ENCODE measurements around the gene VKORC1L1. TPM values are rescaled to one million over a fixed set of nuclear protein-coding genes. Genes with fewer than 3 reads are reported as not detected.
"Not testable (repeated sequence)": the region's sequence is repeated elsewhere in the genome, so short reads cannot be mapped to it uniquely, and the experiment has no call there.

Gene VKORC1L1
- total RNA-seq, 1 donor from 2014 or later: 15.7 TPM

GRCh38 chr7:65853892-65854291 is 19.0 kb upstream of the VKORC1L1 start:
- H3K9ac ChIP-seq (ENCODE audit: low read depth in 1 of 3, low read length in 3 of 3); H3K4me3 ChIP-seq (ENCODE audit: low read length in 3 of 3); H3K4me1 ChIP-seq (ENCODE audit: control insufficient read depth in 3 of 3, insufficient read depth in 3 of 3, low read length in 3 of 3); H3K27me3 ChIP-seq (ENCODE audit: control insufficient read depth in 3 of 3, insufficient read depth in 3 of 3, low read length in 3 of 3); H3K27ac ChIP-seq (ENCODE audit: low read depth, low read length); H3K9me3 ChIP-seq (ENCODE audit: control insufficient read depth in 3 of 3, low read length in 3 of 3); H3K36me3 ChIP-seq (ENCODE audit: control insufficient read depth in 3 of 3, insufficient read depth in 3 of 3, low read length in 3 of 3): not testable (repeated sequence)

GRCh38 chr7:65857321-65857894 is 15.5 kb upstream of the VKORC1L1 start:
- H3K9me3 ChIP-seq (ENCODE audit: control insufficient read depth in 3 of 3, low read length in 3 of 3); H3K27me3 ChIP-seq (ENCODE audit: control insufficient read depth in 3 of 3, insufficient read depth in 3 of 3, low read length in 3 of 3); H3K4me1 ChIP-seq (ENCODE audit: control insufficient read depth in 3 of 3, insufficient read depth in 3 of 3, low read length in 3 of 3); H3K9ac ChIP-seq (ENCODE audit: low read depth in 1 of 3, low read length in 3 of 3); H3K4me3 ChIP-seq (ENCODE audit: low read length in 3 of 3); H3K27ac ChIP-seq (ENCODE audit: low read depth, low read length); H3K36me3 ChIP-seq (ENCODE audit: control insufficient read depth in 3 of 3, insufficient read depth in 3 of 3, low read length in 3 of 3): not testable (repeated sequence)

GRCh38 chr7:65858660-65859059 is 14.2 kb upstream of the VKORC1L1 start:
- not testable (repeated sequence) for H3K36me3 ChIP-seq (ENCODE audit: control insufficient read depth in 3 of 3, insufficient read depth in 3 of 3, low read length in 3 of 3); H3K4me3 ChIP-seq (ENCODE audit: low read length in 3 of 3); H3K27ac ChIP-seq (ENCODE audit: low read depth, low read length); H3K9me3 ChIP-seq (ENCODE audit: control insufficient read depth in 3 of 3, low read length in 3 of 3); H3K4me1 ChIP-seq (ENCODE audit: control insufficient read depth in 3 of 3, insufficient read depth in 3 of 3, low read length in 3 of 3); H3K9ac ChIP-seq (ENCODE audit: low read depth in 1 of 3, low read length in 3 of 3); H3K27me3 ChIP-seq (ENCODE audit: control insufficient read depth in 3 of 3, insufficient read depth in 3 of 3, low read length in 3 of 3)

- H3K9me3 ChIP-seq (ENCODE audit: control insufficient read depth in 3 of 3, low read length in 3 of 3); H3K4me3 ChIP-seq (ENCODE audit: low read length in 3 of 3); H3K9ac ChIP-seq (ENCODE audit: low read depth in 1 of 3, low read length in 3 of 3); H3K27me3 ChIP-seq (ENCODE audit: control insufficient read depth in 3 of 3, insufficient read depth in 3 of 3, low read length in 3 of 3); H3K36me3 ChIP-seq (ENCODE audit: control insufficient read depth in 3 of 3, insufficient read depth in 3 of 3, low read length in 3 of 3); H3K4me1 ChIP-seq (ENCODE audit: control insufficient read depth in 3 of 3, insufficient read depth in 3 of 3, low read length in 3 of 3); H3K27ac ChIP-seq (ENCODE audit: low read depth, low read length): not testable (repeated sequence)
Measured at GRCh38 chr7:65866244-65866643, 6.6 kb upstream of the VKORC1L1 start.

- H3K4me1 ChIP-seq (ENCODE audit: control insufficient read depth in 3 of 3, insufficient read depth in 3 of 3, low read length in 3 of 3); H3K27ac ChIP-seq (ENCODE audit: low read depth, low read length); H3K36me3 ChIP-seq (ENCODE audit: control insufficient read depth in 3 of 3, insufficient read depth in 3 of 3, low read length in 3 of 3); H3K9me3 ChIP-seq (ENCODE audit: control insufficient read depth in 3 of 3, low read length in 3 of 3); H3K27me3 ChIP-seq (ENCODE audit: control insufficient read depth in 3 of 3, insufficient read depth in 3 of 3, low read length in 3 of 3); H3K4me3 ChIP-seq (ENCODE audit: low read length in 3 of 3); H3K9ac ChIP-seq (ENCODE audit: low read depth in 1 of 3, low read length in 3 of 3): not testable (repeated sequence)
Measured at GRCh38 chr7:65867681-65868080, 5.2 kb upstream of the VKORC1L1 start.

- not testable (repeated sequence) for H3K27ac ChIP-seq (ENCODE audit: low read depth, low read length); H3K4me3 ChIP-seq (ENCODE audit: low read length in 3 of 3); H3K27me3 ChIP-seq (ENCODE audit: control insufficient read depth in 3 of 3, insufficient read depth in 3 of 3, low read length in 3 of 3); H3K36me3 ChIP-seq (ENCODE audit: control insufficient read depth in 3 of 3, insufficient read depth in 3 of 3, low read length in 3 of 3); H3K9me3 ChIP-seq (ENCODE audit: control insufficient read depth in 3 of 3, low read length in 3 of 3); H3K4me1 ChIP-seq (ENCODE audit: control insufficient read depth in 3 of 3, insufficient read depth in 3 of 3, low read length in 3 of 3); H3K9ac ChIP-seq (ENCODE audit: low read depth in 1 of 3, low read length in 3 of 3)
Measured at GRCh38 chr7:65869312-65869711, 3.6 kb upstream of the VKORC1L1 start.

- not testable (repeated sequence) for H3K27ac ChIP-seq (ENCODE audit: low read depth, low read length); H3K4me3 ChIP-seq (ENCODE audit: low read length in 3 of 3); H3K4me1 ChIP-seq (ENCODE audit: control insufficient read depth in 3 of 3, insufficient read depth in 3 of 3, low read length in 3 of 3); H3K36me3 ChIP-seq (ENCODE audit: control insufficient read depth in 3 of 3, insufficient read depth in 3 of 3, low read length in 3 of 3); H3K9me3 ChIP-seq (ENCODE audit: control insufficient read depth in 3 of 3, low read length in 3 of 3); H3K9ac ChIP-seq (ENCODE audit: low read depth in 1 of 3, low read length in 3 of 3); H3K27me3 ChIP-seq (ENCODE audit: control insufficient read depth in 3 of 3, insufficient read depth in 3 of 3, low read length in 3 of 3)
Measured at GRCh38 chr7:65871451-65871850, 1.4 kb upstream of the VKORC1L1 start.

- Histone ChIP-seq H3K4me3 (ENCODE audit: low read length in 3 of 3) (peak overlapping the region; percentile 71 to 77 (median 72)), H3K9ac (ENCODE audit: low read depth in 1 of 3, low read length in 3 of 3) (peak overlapping the region; percentile 70 to 81 (median 76))
- H3K27ac ChIP-seq (ENCODE audit: low read depth, low read length); H3K36me3 ChIP-seq (ENCODE audit: control insufficient read depth in 3 of 3, insufficient read depth in 3 of 3, low read length in 3 of 3); H3K4me1 ChIP-seq (ENCODE audit: control insufficient read depth in 3 of 3, insufficient read depth in 3 of 3, low read length in 3 of 3); H3K27me3 ChIP-seq (ENCODE audit: control insufficient read depth in 3 of 3, insufficient read depth in 3 of 3, low read length in 3 of 3); H3K9me3 ChIP-seq (ENCODE audit: control insufficient read depth in 3 of 3, low read length in 3 of 3): not testable (repeated sequence)
Measured at GRCh38 chr7:65873582-65874193, 814 bp downstream of the VKORC1L1 start.

- not testable (repeated sequence) for H3K4me1 ChIP-seq (ENCODE audit: control insufficient read depth in 3 of 3, insufficient read depth in 3 of 3, low read length in 3 of 3); H3K9ac ChIP-seq (ENCODE audit: low read depth in 1 of 3, low read length in 3 of 3); H3K27me3 ChIP-seq (ENCODE audit: control insufficient read depth in 3 of 3, insufficient read depth in 3 of 3, low read length in 3 of 3); H3K4me3 ChIP-seq (ENCODE audit: low read length in 3 of 3); H3K9me3 ChIP-seq (ENCODE audit: control insufficient read depth in 3 of 3, low read length in 3 of 3); H3K27ac ChIP-seq (ENCODE audit: low read depth, low read length); H3K36me3 ChIP-seq (ENCODE audit: control insufficient read depth in 3 of 3, insufficient read depth in 3 of 3, low read length in 3 of 3)
Measured at GRCh38 chr7:65875715-65876114, 2.8 kb downstream of the VKORC1L1 start.

- H3K27me3 ChIP-seq (ENCODE audit: control insufficient read depth in 3 of 3, insufficient read depth in 3 of 3, low read length in 3 of 3); H3K4me1 ChIP-seq (ENCODE audit: control insufficient read depth in 3 of 3, insufficient read depth in 3 of 3, low read length in 3 of 3); H3K4me3 ChIP-seq (ENCODE audit: low read length in 3 of 3); H3K9ac ChIP-seq (ENCODE audit: low read depth in 1 of 3, low read length in 3 of 3); H3K27ac ChIP-seq (ENCODE audit: low read depth, low read length); H3K36me3 ChIP-seq (ENCODE audit: control insufficient read depth in 3 of 3, insufficient read depth in 3 of 3, low read length in 3 of 3); H3K9me3 ChIP-seq (ENCODE audit: control insufficient read depth in 3 of 3, low read length in 3 of 3): not testable (repeated sequence)
Measured at GRCh38 chr7:65879292-65880153, 6.6 kb downstream of the VKORC1L1 start.

Data from skeletal muscle tissue (tissue), 4 donors.